ENCODE measurements around the gene MYCBP2. TPM values are rescaled to one million over a fixed set of nuclear protein-coding genes. Genes with fewer than 3 reads are reported as not detected.

MYCBP2 gene
- total RNA-seq, 2 experiments from 2014 or later, result 97.5 to 101 TPM

DNA sequence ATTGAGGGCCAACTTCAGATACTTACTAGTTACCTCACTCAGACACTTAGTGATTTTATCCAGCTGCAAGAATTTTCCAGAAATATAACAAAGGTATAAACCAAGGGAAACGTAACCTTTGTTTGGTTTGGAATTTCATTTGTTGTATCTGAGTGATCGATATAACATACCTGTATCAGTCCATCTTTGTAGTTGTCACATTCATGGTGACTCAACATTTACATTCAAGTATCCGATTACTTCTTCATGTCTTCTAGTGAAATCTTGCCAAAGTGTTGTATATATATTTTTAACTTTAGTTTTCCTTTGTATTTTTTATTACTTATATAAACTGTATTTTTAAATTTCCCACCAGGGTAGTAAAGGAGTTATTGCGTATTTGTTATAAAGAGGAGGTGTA is 16.9 kb upstream of the MYCBP2 start:
- H3K4me3 Mint-ChIP-seq, result no peak overlapping the region
- DNase-seq, result no peak
- intact Hi-C loops (cut with micrococcal nuclease), result no loop called here
- peaks cover 30% of the 10 kb centered on the region for H3K4me1 Mint-ChIP-seq (ENCODE audit: low read depth)
- ChIA-PET POLR2A (interaction anchor here (0.6 to 8.6 kb wide), 2 partner anchors 14 to 268 kb away, joined by 3 to 43 read pairs; no protein-coding TSS in a partner anchor), CTCF (interaction anchor here (1.3 kb wide), 1 partner anchor 135 kb away, joined by 5 read pairs; no protein-coding TSS in a partner anchor)
- H3K27me3 Mint-ChIP-seq, result no peaks in the 10 kb centered on the region
- no peak for ATAC-seq
- no peak overlapping the region for H3K27ac Mint-ChIP-seq
- TF ChIP-seq, protein P1, sequence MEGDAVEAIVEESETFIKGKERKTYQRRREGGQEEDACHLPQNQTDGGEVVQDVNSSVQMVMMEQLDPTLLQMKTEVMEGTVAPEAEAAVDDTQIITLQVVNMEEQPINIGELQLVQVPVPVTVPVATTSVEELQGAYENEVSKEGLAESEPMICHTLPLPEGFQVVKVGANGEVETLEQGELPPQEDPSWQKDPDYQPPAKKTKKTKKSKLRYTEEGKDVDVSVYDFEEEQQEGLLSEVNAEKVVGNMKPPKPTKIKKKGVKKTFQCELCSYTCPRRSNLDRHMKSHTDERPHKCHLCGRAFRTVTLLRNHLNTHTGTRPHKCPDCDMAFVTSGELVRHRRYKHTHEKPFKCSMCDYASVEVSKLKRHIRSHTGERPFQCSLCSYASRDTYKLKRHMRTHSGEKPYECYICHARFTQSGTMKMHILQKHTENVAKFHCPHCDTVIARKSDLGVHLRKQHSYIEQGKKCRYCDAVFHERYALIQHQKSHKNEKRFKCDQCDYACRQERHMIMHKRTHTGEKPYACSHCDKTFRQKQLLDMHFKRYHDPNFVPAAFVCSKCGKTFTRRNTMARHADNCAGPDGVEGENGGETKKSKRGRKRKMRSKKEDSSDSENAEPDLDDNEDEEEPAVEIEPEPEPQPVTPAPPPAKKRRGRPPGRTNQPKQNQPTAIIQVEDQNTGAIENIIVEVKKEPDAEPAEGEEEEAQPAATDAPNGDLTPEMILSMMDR (IDR thresholded peaks at IDR 0.05), result no peak
- H3K9me3 Mint-ChIP-seq, result no peaks in the 10 kb centered on the region
- no peaks in the 10 kb centered on the region for H3K36me3 Mint-ChIP-seq (ENCODE audit: low read depth)

DNA sequence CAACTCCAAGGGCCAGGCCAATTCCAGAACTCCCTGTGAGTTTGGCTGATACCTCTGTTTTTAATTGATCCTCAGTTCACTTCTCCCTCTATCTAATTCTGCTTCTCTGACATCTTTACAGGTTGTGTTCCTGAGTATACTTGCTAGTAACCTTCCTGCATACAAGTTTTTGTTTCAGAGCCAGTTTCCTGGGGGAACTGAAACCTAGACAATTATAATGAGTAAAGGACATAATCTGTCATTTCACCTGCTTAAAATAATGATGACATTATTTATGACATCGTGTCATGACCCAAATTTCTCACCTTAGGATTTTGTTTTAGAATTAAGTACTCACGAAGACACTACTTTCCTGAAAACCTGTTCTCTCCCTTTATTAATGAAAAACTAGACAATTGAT is 12.5 kb upstream of the MYCBP2 start:
- Mint-ChIP-seq H3K4me3 (no peak overlapping the region), H3K27me3 (no peaks in the 10 kb centered on the region), H3K36me3 (ENCODE audit: low read depth) (no peaks in the 10 kb centered on the region), H3K4me1 (ENCODE audit: low read depth) (peaks cover 25% of the 10 kb centered on the region), H3K9me3 (no peaks in the 10 kb centered on the region), H3K27ac (peak overlapping the region; percentile 4)
- ATAC-seq (peak; percentile 44), DNase-seq (no peak)
- intact Hi-C loops (cut with micrococcal nuclease), result no loop called here
- POLR2A ChIA-PET, result interaction anchor here (4.6 to 8.6 kb wide), 2 partner anchors 9 to 14 kb away, joined by 22 to 43 read pairs; partner anchors contain the start of gene MYCBP2
- CTCF ChIA-PET, result interaction anchor here (0.9 kb wide), 1 partner anchor 139 kb away, joined by 3 read pairs; no protein-coding TSS in a partner anchor
- TF ChIP-seq, protein P1 (IDR thresholded peaks at IDR 0.05), result no peak

DNA sequence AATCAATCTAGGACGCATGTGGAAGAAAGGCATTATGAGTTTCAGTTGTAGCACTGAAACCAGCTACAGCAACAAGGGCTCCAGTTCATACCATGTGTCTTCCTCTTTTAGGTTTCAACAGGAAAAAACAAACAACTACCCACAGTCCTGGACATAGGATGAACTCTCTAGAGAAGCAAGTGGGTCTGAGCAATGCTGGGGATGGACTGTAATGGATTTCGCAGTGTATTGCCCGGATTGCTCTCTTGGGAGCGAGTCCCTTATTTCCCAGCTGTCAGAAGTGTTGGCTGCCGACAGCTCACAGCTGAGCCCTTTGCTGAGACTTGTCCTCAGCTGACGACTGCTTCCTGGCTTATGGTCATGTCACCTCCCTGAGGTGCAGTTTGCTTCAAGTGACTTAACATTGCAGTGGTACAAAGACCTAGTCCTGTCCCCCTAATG is 12.1 kb upstream of the MYCBP2 start:
- no peaks in the 10 kb centered on the region for H3K9me3 Mint-ChIP-seq
- POLR2A ChIA-PET, result interaction anchor here (4.6 to 8.6 kb wide), 2 partner anchors 9 to 13 kb away, joined by 22 to 43 read pairs; partner anchors contain the start of gene MYCBP2
- ATAC-seq, result peak; percentile 38

DNA sequence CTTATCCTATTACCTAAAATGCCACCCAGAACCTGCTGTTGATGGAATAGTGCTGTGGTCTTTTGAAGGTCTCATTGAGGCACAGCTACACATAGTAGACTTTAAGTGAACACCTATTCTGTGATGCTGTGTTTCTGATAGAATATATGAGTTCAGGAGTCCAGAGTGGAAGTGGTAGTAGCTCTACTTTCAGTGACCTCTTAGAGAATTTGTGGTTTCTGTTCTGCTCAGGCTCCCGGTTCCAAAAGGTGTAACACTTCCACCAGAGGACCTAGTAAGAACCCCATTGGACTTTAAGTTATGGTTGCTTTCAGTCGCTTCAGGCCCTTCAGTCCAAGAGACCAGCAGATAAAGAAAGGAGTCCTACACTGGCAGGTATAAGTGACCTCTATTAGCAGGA is 11.4 kb upstream of the MYCBP2 start:
- CTCF ChIA-PET, result interaction anchor here (0.6 kb wide), 1 partner anchor 9 kb away, joined by 3 read pairs; no protein-coding TSS in a partner anchor
- POLR2A ChIA-PET, result interaction anchor here (4.6 to 8.6 kb wide), 2 partner anchors 8 to 12 kb away, joined by 22 to 43 read pairs; partner anchors contain the start of gene MYCBP2

More for the DNA sequence above, 12.1 kb upstream of the MYCBP2 start:
- CTCF ChIA-PET, result interaction anchor here (0.9 kb wide), 1 partner anchor 139 kb away, joined by 3 read pairs; no protein-coding TSS in a partner anchor
- H3K4me3 Mint-ChIP-seq, result no peak overlapping the region
- intact Hi-C loops (cut with micrococcal nuclease), result no loop called here
- DNase-seq, result no peak
- no peaks in the 10 kb centered on the region for H3K36me3 Mint-ChIP-seq (ENCODE audit: low read depth)
- H3K4me1 Mint-ChIP-seq (ENCODE audit: low read depth), result peaks cover 25% of the 10 kb centered on the region
- H3K27me3 Mint-ChIP-seq, result no peaks in the 10 kb centered on the region
- TF ChIP-seq, protein P1 (IDR thresholded peaks at IDR 0.05), result no peak
- H3K27ac Mint-ChIP-seq, result peak overlapping the region; percentile 4

DNA sequence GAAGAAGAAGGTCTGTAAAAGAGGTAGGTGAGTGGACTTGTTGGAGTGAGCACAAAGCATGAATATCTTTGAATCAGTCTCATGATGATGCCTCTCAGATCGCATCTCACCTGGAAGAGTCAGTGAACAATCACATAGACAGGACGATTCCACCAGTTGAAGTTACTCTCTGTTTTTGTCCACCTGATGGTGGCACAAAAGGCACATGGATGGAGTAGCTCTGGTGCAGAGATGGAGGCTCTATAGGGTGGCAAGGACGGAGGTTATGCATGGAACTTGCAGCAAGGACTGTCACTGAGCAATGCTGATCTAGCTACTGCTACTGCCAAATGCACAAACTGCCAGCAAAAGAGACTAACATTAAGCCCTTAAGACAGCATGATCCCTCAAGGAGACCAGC is 10.3 kb upstream of the MYCBP2 start:
- Mint-ChIP-seq H3K27me3 (no peaks in the 10 kb centered on the region), H3K4me3 (no peak overlapping the region), H3K36me3 (ENCODE audit: low read depth) (no peaks in the 10 kb centered on the region), H3K9me3 (no peaks in the 10 kb centered on the region), H3K27ac (no peak overlapping the region), H3K4me1 (ENCODE audit: low read depth) (peaks cover 25% of the 10 kb centered on the region)
- ATAC-seq, result no peak
- ChIA-PET POLR2A (interaction anchor here (4.6 kb wide), 1 partner anchor 11 kb away, joined by 22 read pairs; the partner anchor contains the start of gene MYCBP2), CTCF (interaction anchor here (1.2 to 3.4 kb wide), 2 partner anchors 12 to 141 kb away, joined by 5 to 23 read pairs; no protein-coding TSS in a partner anchor)
- intact Hi-C loops (cut with micrococcal nuclease), result no loop called here
- TF ChIP-seq, protein P1 (IDR thresholded peaks at IDR 0.05), result no peak
- DNase-seq, result no peak

More for the DNA sequence above, 11.4 kb upstream of the MYCBP2 start:
- no peak for ATAC-seq
- DNase-seq, result no peak
- no peaks in the 10 kb centered on the region for H3K27me3 Mint-ChIP-seq
- TF ChIP-seq, protein P1 (IDR thresholded peaks at IDR 0.05), result no peak
- H3K27ac Mint-ChIP-seq, result no peak overlapping the region
- peaks cover 25% of the 10 kb centered on the region for H3K4me1 Mint-ChIP-seq (ENCODE audit: low read depth)
- intact Hi-C loops (cut with micrococcal nuclease), result no loop called here
- H3K9me3 Mint-ChIP-seq, result no peaks in the 10 kb centered on the region
- no peak overlapping the region for H3K4me3 Mint-ChIP-seq
- H3K36me3 Mint-ChIP-seq (ENCODE audit: low read depth), result no peaks in the 10 kb centered on the region

Measured in activated CD8-positive, alpha-beta T cell treated with anti-CD3 and anti-CD28 coated beads for 36 hours (primary cell).